Neural progenitor cell (in vitro differentiated cells): ENCODE measurements around the gene TIAM1.

Experiments used
- CTCF ChIP-seq: fragments of 200-600 bp; sonication (generic); IDR thresholded peaks from 2 replicates; pipeline ENCODE4 v1.5.1; 2017; ENCODE audit warnings: antibody characterized with exemption, mild to moderate bottlenecking
- EZH2 ChIP-seq: fragments of 200-600 bp; sonication (generic); IDR thresholded peaks from 2 replicates; pipeline ENCODE4 v1.6.1; 2017; ENCODE audit warnings: antibody characterized with exemption, mild to moderate bottlenecking, moderate library complexity

- no peak for TF ChIP-seq CTCF
- no peak for TF ChIP-seq EZH2
Observed at GRCh38 chr21:31290765-31291164, 53.3 kb downstream of the TIAM1 start.
